Hepatocyte (in vitro differentiated cells): ENCODE results near the gene GLP2R. TPM values are rescaled to one million over a fixed set of nuclear protein-coding genes. Genes with fewer than 3 reads are reported as not detected.

Experiments
- DNase-seq: peaks from one replicate; pipeline ENCODE4 v3.0.0-alpha.2; 2016; ENCODE audit warnings: low spot score
- H2AFZ ChIP-seq: fragments of 200-600 bp; sonication (generic); 2 replicates; pipeline ENCODE4 v1.6.0; 2016; ENCODE audit warnings: antibody characterized with exemption, mild to moderate bottlenecking
- H3K27ac ChIP-seq: fragments of 200-600 bp; sonication (generic); 2 replicates; pipeline ENCODE4 v1.5.1; 2016; ENCODE audit warnings: mild to moderate bottlenecking
- H3K27me3 ChIP-seq: fragments of 200-600 bp; sonication (generic); 2 replicates; pipeline ENCODE4 v1.6.1; 2016
- H3K36me3 ChIP-seq: fragments of 200-600 bp; sonication (generic); replicated peaks from 2 replicates; pipeline ENCODE4 v1.5.1; 2016; ENCODE audit warnings: low read depth; ENCODE audit not compliant: insufficient read depth
- H3K4me1 ChIP-seq: fragments of 200-600 bp; sonication (generic); 2 replicates; pipeline ENCODE4 v1.5.1; 2016; ENCODE audit warnings: mild to moderate bottlenecking, moderate library complexity; ENCODE audit not compliant: insufficient read depth
- H3K4me2 ChIP-seq: fragments of 200-600 bp; sonication (generic); 2 replicates; pipeline ENCODE4 v1.6.0; 2016
- H3K4me3 ChIP-seq: fragments of 200-600 bp; sonication (generic); 2 replicates; pipeline ENCODE4 v1.5.1; 2016; ENCODE audit warnings: mild to moderate bottlenecking
- H3K79me2 ChIP-seq: fragments of 200-600 bp; sonication (generic); 2 replicates; pipeline ENCODE4 v1.6.0; 2017; ENCODE audit warnings: mild to moderate bottlenecking
- H3K9me2 ChIP-seq: fragments of 200-600 bp; sonication (generic); replicated peaks from 2 replicates; pipeline ENCODE4 v1.6.0; 2017; ENCODE audit warnings: mild to moderate bottlenecking; ENCODE audit not compliant: insufficient read depth
- H3K9me3 ChIP-seq: fragments of 200-600 bp; sonication (generic); 2 replicates; pipeline ENCODE4 v1.5.1; 2016; ENCODE audit warnings: low read depth, mild to moderate bottlenecking
- H4K20me1 ChIP-seq: fragments of 200-600 bp; sonication (generic); 2 replicates; pipeline ENCODE4 v1.6.0; 2016; ENCODE audit warnings: mild to moderate bottlenecking; ENCODE audit not compliant: insufficient read depth, poor library complexity, severe bottlenecking
- CTCF ChIP-seq: fragments of 200-600 bp; sonication (generic); IDR thresholded peaks from 2 replicates; pipeline ENCODE4 v1.5.1; 2016; ENCODE audit warnings: antibody characterized with exemption, mild to moderate bottlenecking; ENCODE audit not compliant: poor library complexity
- EZH2 ChIP-seq: fragments of 200-600 bp; sonication (generic); IDR thresholded peaks from 2 replicates; pipeline ENCODE4 v1.6.1; 2016; ENCODE audit warnings: antibody characterized with exemption, mild to moderate bottlenecking, borderline replicate concordance
- EZH2phosphoT487 ChIP-seq: fragments of 200-600 bp; sonication (generic); IDR thresholded peaks from one replicate; pipeline ENCODE4 v1.6.1; 2018; ENCODE audit warnings: antibody characterized with exemption, mild to moderate bottlenecking, low read depth, moderate library complexity; ENCODE audit not compliant: unreplicated experiment, severe bottlenecking
- WGBS: methylation state at CpG from one replicate; pipeline ENCODE4 v1.1.6; 2016; ENCODE audit warnings: low lambda C conversion rate; ENCODE audit errors: missing lambda C conversion rate; 5-methylcytosine and 5-hydroxymethylcytosine counted together
- polyA plus RNA-seq: library from polyadenylated mRNA; unstranded; fragments of >200 nt; fragmentation: Nextera tagmentation; extraction: Ambion mirVana; gene quantifications from 2 replicates; pipeline ENCODE4 v1.2.1, GENCODE V29; 2016
- total RNA-seq: library from RNA; depleted of rRNA; stranded (reverse); fragments of >200 nt; gene quantifications from 2 replicates; pipeline ENCODE4 v1.2.3, GENCODE V29; 2014

GLP2R gene
- total and polyA plus RNA-seq, 2 experiments from 2014 or later, result 1.5 to 3.3 TPM

- no peak overlapping the region for H3K4me2 ChIP-seq
- H3K36me3 ChIP-seq, result no peaks in the 10 kb centered on the region
- H3K9me2 ChIP-seq, result no peaks in the 10 kb centered on the region
- no peak overlapping the region for H2AFZ ChIP-seq
- no peaks in the 10 kb centered on the region for H3K9me3 ChIP-seq
- no peak for DNase-seq
- H3K4me3 ChIP-seq, result no peak overlapping the region
- H4K20me1 ChIP-seq, result no peaks in the 10 kb centered on the region
- H3K27ac ChIP-seq, result no peak overlapping the region
- H3K4me1 ChIP-seq, result no peaks in the 10 kb centered on the region
- TF ChIP-seq CTCF (no peak), EZH2phosphoT487 (no peak), EZH2 (no peak)
- H3K79me2 ChIP-seq, result no peaks in the 10 kb centered on the region
- no peaks in the 10 kb centered on the region for H3K27me3 ChIP-seq
- WGBS, result 68% methylated on average over 1 of the region's 1 CpG
These were observed 39.9 kb downstream of the GLP2R start for GRCh38 chr17:9865586-9865985.

- Histone ChIP-seq H2AFZ (no peak overlapping the region), H3K27me3 (no peaks in the 10 kb centered on the region), H3K27ac (no peak overlapping the region), H3K4me2 (no peak overlapping the region), H3K36me3 (no peaks in the 10 kb centered on the region), H3K9me2 (no peaks in the 10 kb centered on the region), H3K79me2 (no peaks in the 10 kb centered on the region), H3K9me3 (no peaks in the 10 kb centered on the region), H4K20me1 (no peaks in the 10 kb centered on the region), H3K4me3 (no peak overlapping the region), H3K4me1 (no peaks in the 10 kb centered on the region)
- DNase-seq, result no peak
- TF ChIP-seq EZH2phosphoT487, result no peak
- no peak for TF ChIP-seq CTCF
- no peak for TF ChIP-seq EZH2
- 76% methylated on average over 3 of the region's 3 CpGs for WGBS
These were observed 42.8 kb downstream of the GLP2R start for GRCh38 chr17:9868552-9868951.

GRCh38 chr17:9872852-9873251, 47.1 kb downstream of the GLP2R start:
- H3K9me3 ChIP-seq, result no peaks in the 10 kb centered on the region
- H3K36me3 ChIP-seq, result no peaks in the 10 kb centered on the region
- TF ChIP-seq CTCF, result no peak
- TF ChIP-seq EZH2, result no peak
- no peak for TF ChIP-seq EZH2phosphoT487
- no peak overlapping the region for H2AFZ ChIP-seq
- H3K4me3 ChIP-seq, result no peak overlapping the region
- peaks cover 8% of the 10 kb centered on the region for H3K4me1 ChIP-seq
- no peaks in the 10 kb centered on the region for H4K20me1 ChIP-seq
- no peaks in the 10 kb centered on the region for H3K9me2 ChIP-seq
- no peaks in the 10 kb centered on the region for H3K79me2 ChIP-seq
- H3K27ac ChIP-seq, result no peak overlapping the region
- H3K27me3 ChIP-seq, result no peaks in the 10 kb centered on the region
- WGBS, result 79% methylated on average over 6 of the region's 6 CpGs
- H3K4me2 ChIP-seq, result no peak overlapping the region
- no peak for DNase-seq

GRCh38 chr17:9874722-9875121, 49.0 kb downstream of the GLP2R start:
- H3K9me3 ChIP-seq, result no peaks in the 10 kb centered on the region
- H3K27me3 ChIP-seq, result no peaks in the 10 kb centered on the region
- no peak overlapping the region for H3K4me2 ChIP-seq
- no peak overlapping the region for H3K27ac ChIP-seq
- H3K4me1 ChIP-seq, result peaks cover 8% of the 10 kb centered on the region
- H3K79me2 ChIP-seq, result no peaks in the 10 kb centered on the region
- WGBS, result 79% methylated on average over 3 of the region's 3 CpGs
- H3K36me3 ChIP-seq, result no peaks in the 10 kb centered on the region
- TF ChIP-seq EZH2phosphoT487 (no peak), CTCF (no peak), EZH2 (no peak)
- H3K9me2 ChIP-seq, result no peaks in the 10 kb centered on the region
- H2AFZ ChIP-seq, result no peak overlapping the region
- no peaks in the 10 kb centered on the region for H4K20me1 ChIP-seq
- H3K4me3 ChIP-seq, result no peak overlapping the region
- no peak for DNase-seq
